H1 (cell line): Measurements from ENCODE around the gene FNDC11. TPM values are rescaled to one million over a fixed set of nuclear protein-coding genes. Genes with fewer than 3 reads are reported as not detected.

Experiments used
- CTCF ChIA-PET: fragments of 300-600 bp; sonication (Branson Sonifier 250); formaldehyde crosslinking; loops from one replicate; lab custom pipeline; 2021; ENCODE audit not compliant: partially characterized antibody; lab: Charles Lee
- POLR2A ChIA-PET: fragments of 300-600 bp; sonication (Branson Sonifier 250); formaldehyde crosslinking; loops from one replicate; lab custom pipeline; 2021; ENCODE audit warnings: inconsistent platforms; ENCODE audit not compliant: partially characterized antibody; lab: Charles Lee
- DNase-seq, 2 experiments: peaks; one replicate each; pipeline versions ENCODE4 v3.0.0 to v3.0.0-alpha.2; 2010 to 2022; ENCODE audit warnings: low spot score in 2 of 2, low read depth in 1 of 2, mixed read lengths in 1 of 2
- FAIRE-seq: peaks from 2 replicates; lab custom pipeline; 2011; peaks lifted over from hg19 to GRCh38; lab: Jason Lieb, UNC
- H2AFZ ChIP-seq: 2 replicates; pipeline ENCODE4 v1.8.1; 2012; ENCODE audit warnings: low read length, inconsistent platforms
- H2AK5ac ChIP-seq: 2 replicates; pipeline ENCODE4 v1.6.1; 2013; ENCODE audit warnings: low read depth, low read length
- H2BK120ac ChIP-seq: replicated peaks from 2 replicates; pipeline ENCODE3; 2013; ENCODE audit warnings: low read depth, low read length, inconsistent platforms
- H2BK12ac ChIP-seq: 2 replicates; pipeline ENCODE4 v1.6.1; 2013; ENCODE audit warnings: low read depth, low read length
- H2BK15ac ChIP-seq: 2 replicates; pipeline ENCODE4 v1.6.1; 2013; ENCODE audit warnings: low read length
- H2BK20ac ChIP-seq: 2 replicates; pipeline ENCODE4 v1.6.1; 2013; ENCODE audit warnings: low read length
- H2BK5ac ChIP-seq: 2 replicates; pipeline ENCODE4 v1.6.1; 2013; ENCODE audit warnings: low read depth, low read length
- H3K14ac ChIP-seq: 2 replicates; pipeline ENCODE4 v1.6.1; 2013; ENCODE audit warnings: inconsistent platforms; ENCODE audit not compliant: insufficient read length
- H3K18ac ChIP-seq: 2 replicates; pipeline ENCODE4 v1.6.1; 2013; ENCODE audit warnings: low read length; ENCODE audit errors: extremely low read depth
- H3K23ac ChIP-seq: 2 replicates; pipeline ENCODE4 v1.6.1; 2013; ENCODE audit warnings: inconsistent platforms; ENCODE audit not compliant: insufficient read length
- H3K23me2 ChIP-seq: 2 replicates; pipeline ENCODE4 v1.6.1; 2013; ENCODE audit warnings: low read depth, low read length
- H3K27ac ChIP-seq: 2 replicates; pipeline ENCODE4 v1.6.1; 2011; ENCODE audit warnings: low read depth, low read length, inconsistent platforms
- H3K27me3 ChIP-seq, 4 experiments: replicated peaks in 1 of 4; 1 replicate in 1 of 4; 2 replicates in 3 of 4; pipeline versions ENCODE4 v1.6.1 to v1.8.1; 2011 to 2013; ENCODE audit warnings: low read length in 3 of 4, mild to moderate bottlenecking in 3 of 4, inconsistent platforms in 2 of 4, mixed read lengths in 2 of 4, moderate library complexity in 1 of 4; ENCODE audit not compliant: control insufficient read depth in 3 of 4, insufficient read depth in 3 of 4; ENCODE audit errors: extremely low read depth in 1 of 4
- H3K36me3 ChIP-seq, 4 experiments: 2 replicates each; pipeline versions ENCODE4 v1.6.1 to v1.8.1; 2011 to 2013; ENCODE audit warnings: mild to moderate bottlenecking in 4 of 4, low read length in 3 of 4, moderate library complexity in 2 of 4, control low read depth in 1 of 4, inconsistent platforms in 1 of 4; ENCODE audit not compliant: insufficient read depth in 4 of 4, control insufficient read depth in 2 of 4
- H3K4ac ChIP-seq: replicated peaks from 2 replicates; pipeline ENCODE3; 2013; ENCODE audit warnings: low read length, low read depth, mixed read lengths, inconsistent platforms; ENCODE audit not compliant: insufficient read length
- H3K4me1 ChIP-seq, 4 experiments: replicated peaks in 1 of 4; 1 replicate in 1 of 4; 2 replicates in 3 of 4; pipeline versions ENCODE4 v1.6.1 to v1.8.1; 2011 to 2013; ENCODE audit warnings: low read length in 3 of 4, inconsistent platforms in 2 of 4, mixed read lengths in 1 of 4; ENCODE audit not compliant: insufficient read depth in 4 of 4, control insufficient read depth in 3 of 4
- H3K4me2 ChIP-seq, 2 experiments: 2 replicates each; pipeline versions ENCODE4 v1.6.1 to v1.8.1; 2011 to 2013; ENCODE audit warnings: low read depth in 2 of 2, low read length in 2 of 2, control low read depth in 1 of 2, inconsistent platforms in 1 of 2, mild to moderate bottlenecking in 1 of 2; ENCODE audit not compliant: insufficient read depth in 1 of 2
- H3K4me3 ChIP-seq, 4 experiments: fragments of 200-600, 300-600 bp in 1 of 4; sonication (generic), shearing (Covaris generic), sonication (Bioruptor Twin) in 1 of 4; 2 replicates each; pipeline versions ENCODE4 v1.5.1 to v1.8.1; 2011 to 2016; ENCODE audit warnings: low read length in 4 of 4, low read depth in 3 of 4, control low read depth in 2 of 4, inconsistent platforms in 2 of 4, mild to moderate bottlenecking in 2 of 4, mixed read lengths in 1 of 4, moderate library complexity in 1 of 4; ENCODE audit not compliant: insufficient read depth in 2 of 4; ENCODE audit errors: extremely low read depth in 1 of 4
- H3K56ac ChIP-seq: replicated peaks from 2 replicates; pipeline ENCODE3; 2013; ENCODE audit warnings: low read depth, mild to moderate bottlenecking, mixed read lengths, low read length, inconsistent platforms; ENCODE audit not compliant: insufficient read length
- H3K79me1 ChIP-seq: 2 replicates; pipeline ENCODE4 v1.6.1; 2013; ENCODE audit warnings: low read depth, low read length, control low read depth
- H3K79me2 ChIP-seq, 2 experiments: 2 replicates each; pipeline versions ENCODE4 v1.6.1 to v1.8.1; 2012 to 2013; ENCODE audit warnings: low read length in 2 of 2, mild to moderate bottlenecking in 2 of 2, inconsistent platforms in 1 of 2; ENCODE audit not compliant: insufficient read depth in 2 of 2, control insufficient read depth in 1 of 2
- H3K9ac ChIP-seq, 4 experiments: replicated peaks in 1 of 4; 1 replicate in 1 of 4; 2 replicates in 3 of 4; pipeline versions ENCODE4 v1.6.1 to v1.8.1; 2011 to 2013; ENCODE audit warnings: low read depth in 3 of 4, low read length in 3 of 4, control low read depth in 2 of 4, mild to moderate bottlenecking in 2 of 4, moderate library complexity in 2 of 4, inconsistent platforms in 1 of 4; ENCODE audit errors: extremely low read depth in 1 of 4
- H3K9me3 ChIP-seq, 2 experiments: 2 replicates each; pipeline versions ENCODE4 v1.6.1 to v1.8.1; 2012 to 2013; ENCODE audit warnings: mild to moderate bottlenecking in 2 of 2, moderate library complexity in 2 of 2, control low read depth in 1 of 2, inconsistent platforms in 1 of 2, low read depth in 1 of 2, low read length in 1 of 2, mixed read lengths in 1 of 2; ENCODE audit not compliant: insufficient read depth in 2 of 2
- H4K20me1 ChIP-seq, 2 experiments: replicated peaks in 1 of 2; 2 replicates each; pipeline versions ENCODE3 to v1.8.1; 2011 to 2013; ENCODE audit warnings: inconsistent platforms in 2 of 2, low read length in 2 of 2, mild to moderate bottlenecking in 1 of 2; ENCODE audit not compliant: insufficient read depth in 2 of 2, control insufficient read depth in 1 of 2
- H4K5ac ChIP-seq: 2 replicates; pipeline ENCODE4 v1.6.1; 2013; ENCODE audit warnings: low read length, low read depth, mixed read lengths, inconsistent platforms; ENCODE audit not compliant: insufficient read length
- H4K8ac ChIP-seq: 2 replicates; pipeline ENCODE4 v1.8.0; 2013; ENCODE audit warnings: mild to moderate bottlenecking, moderate library complexity, low read length, inconsistent platforms; ENCODE audit not compliant: insufficient read depth; ENCODE audit errors: extremely low read depth
- H4K91ac ChIP-seq: replicated peaks from 2 replicates; pipeline ENCODE3; 2013; ENCODE audit warnings: low read length, mixed read lengths, inconsistent platforms; ENCODE audit not compliant: insufficient read length
- SP4 ChIP-seq: IDR thresholded peaks from 2 replicates; pipeline ENCODE4 v1.6.1; 2012; ENCODE audit warnings: low read length, inconsistent platforms
- WGBS, 2 experiments: shearing (Covaris generic) in 1 of 2; methylation state at CpG; one replicate each; pipeline versions ENCODE4 v1.1.6 to v1.1.7; 2013 to 2015; ENCODE audit warnings: low lambda C conversion rate in 2 of 2, mixed read lengths in 2 of 2, inconsistent platforms in 1 of 2, low coverage in 1 of 2, missing lambda C conversion rate in 1 of 2; ENCODE audit not compliant: insufficient replicate concordance in 2 of 2, insufficient coverage in 1 of 2, insufficient read length in 1 of 2; ENCODE audit errors: extremely low coverage in 1 of 2, missing lambda C conversion rate in 1 of 2; 5-methylcytosine and 5-hydroxymethylcytosine counted together
- polyA plus RNA-seq, 7 experiments: library from polyadenylated mRNA; depleted of rRNA in 3 of 7; stranded (reverse) in 5 of 7; unstranded in 2 of 7; fragments of >200 nt in 5 of 7; fragments of 200-250 nt in 2 of 7; gene quantifications; 1 replicate in 5 of 7; 2 replicates in 1 of 7; 4 replicates in 1 of 7; pipeline versions ENCODE4 v1.2.1 to v1.2.3, GENCODE V29; 2011 to 2013; ENCODE audit warnings: missing spikeins in 2 of 7, mixed read lengths in 2 of 7
- total RNA-seq: library from RNA; stranded (reverse); fragmentation: NEBNext Ultra II Directional; extraction: Animal tissue kit (Norgen Biotek cat#: 25700); gene quantifications from 2 replicates; pipeline ENCODE4 v1.2.1, GENCODE V29; 2021

FNDC11 gene
- total and polyA plus RNA-seq, 2 of the 8 experiments (the other 6 are each of a cell fraction or from before 2014, with no cell fraction given): 2.6 to 8.8 TPM

DNA sequence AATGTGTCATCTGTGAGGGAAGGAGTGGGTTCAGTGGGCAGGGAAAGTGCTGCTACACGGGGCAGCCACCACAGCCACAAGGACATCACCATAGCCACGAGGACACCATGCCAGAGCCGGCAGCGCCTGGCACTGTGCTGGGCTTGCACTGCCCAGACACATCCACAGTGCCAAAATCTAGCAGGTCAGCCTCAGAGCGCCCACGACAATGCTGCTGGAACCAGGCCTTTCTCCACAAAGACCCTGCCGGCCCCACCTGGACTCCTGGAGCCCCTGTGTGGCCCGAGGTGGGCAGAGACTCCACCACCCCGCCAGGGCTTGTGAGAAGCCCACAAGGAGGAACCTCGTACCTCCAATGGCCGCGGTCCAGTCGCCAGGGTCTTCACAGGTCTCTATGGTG lies 38.7 kb downstream of the FNDC11 start:
- Histone ChIP-seq H3K4ac (no peak overlapping the region), H3K56ac (no peak overlapping the region), H3K9me3 (no peaks in the 10 kb centered on the region), H3K23me2 (no peaks in the 10 kb centered on the region), H3K27ac (no peak overlapping the region), H3K4me1 (no peaks in the 10 kb centered on the region), H3K18ac (no peak overlapping the region), H3K4me3 (no peak overlapping the region), H3K23ac (no peak overlapping the region), H2BK12ac (no peak overlapping the region), H3K9ac (no peak overlapping the region), H3K79me1 (no peaks in the 10 kb centered on the region), H4K20me1 (peaks cover 0 to 12% of the 10 kb centered on the region in 2 experiments), H2AK5ac (no peak overlapping the region), H4K5ac (no peak overlapping the region), H4K91ac (no peak overlapping the region), H2BK15ac (no peak overlapping the region), H2BK120ac (no peak overlapping the region), H3K36me3 (peaks cover 0 to 18% (median 14%) of the 10 kb centered on the region in 4 experiments; a peak in 7 of 8 replicates), H3K4me2 (no peak overlapping the region), H3K79me2 (no peaks in the 10 kb centered on the region), H3K27me3 (no peaks in the 10 kb centered on the region), H4K8ac (no peak overlapping the region), H3K14ac (no peak overlapping the region), H2AFZ (no peak overlapping the region), H2BK20ac (no peak overlapping the region), H2BK5ac (no peak overlapping the region)
- 86% methylated on average over 13 of the region's 13 CpGs; no CpG with 5 or more reads in 1 of the 2 experiments for WGBS, 2 experiments
- CTCF ChIA-PET: interaction anchor here (1.1 to 1.6 kb wide), 2 partner anchors 20 to 55 kb away, joined by 3 read pairs; no protein-coding TSS in a partner anchor
- FAIRE-seq (no peak), DNase-seq (no peak)
- POLR2A ChIA-PET: no interaction called here
- no peak for TF ChIP-seq SP4
